HG03457 (cell line): Measurements from ENCODE around the gene VPS13A.

ENCODE experiments used
- ATAC-seq: cut with Tn5 transposase; IDR thresholded peaks from one replicate; pipeline ENCODE4 v1.9.1; 2021; ENCODE audit warnings: moderate number of reproducible peaks; ENCODE audit not compliant: unreplicated experiment

Gene VPS13A

DNA sequence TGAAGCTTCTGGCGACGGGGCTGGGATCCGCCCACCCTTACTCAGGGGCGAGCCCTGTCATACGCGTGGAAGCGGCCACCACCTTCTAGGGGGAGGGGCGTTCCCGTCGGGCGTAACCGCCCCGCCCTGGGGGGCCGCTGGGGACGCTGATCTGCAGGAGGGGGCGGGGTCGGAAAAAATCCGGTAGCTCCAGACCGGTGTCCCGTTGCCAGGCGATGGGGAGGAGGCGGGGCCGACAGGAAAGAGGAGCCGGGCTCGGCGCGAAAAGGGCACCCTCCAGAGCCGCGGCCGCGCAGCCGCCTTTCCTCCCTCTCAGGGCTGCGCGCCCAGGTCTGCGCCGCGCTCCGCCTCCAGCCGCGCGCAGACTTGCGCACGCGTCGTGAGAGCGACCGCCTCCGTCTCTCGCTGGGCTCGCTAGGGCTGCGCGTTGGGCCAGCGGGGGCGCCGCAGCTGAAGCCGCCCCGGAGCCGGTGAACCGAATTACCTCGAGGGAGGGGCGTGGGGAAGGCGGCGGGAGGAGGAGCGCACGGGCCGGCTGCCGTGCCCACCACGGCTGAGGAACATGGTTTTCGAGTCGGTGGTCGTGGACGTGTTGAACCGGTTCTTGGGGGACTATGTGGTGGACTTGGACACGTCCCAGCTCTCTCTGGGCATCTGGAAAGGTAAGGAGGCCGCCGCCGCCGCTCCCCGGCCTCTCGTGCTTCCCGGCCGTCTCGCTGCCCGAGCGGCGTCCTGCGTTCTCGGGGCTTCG is at the start of gene VPS13A:
Gene VPS13A, plus strand, starts transcription at position 392 of the 751 bp plus-strand sequence. Its CDS starts 171 bp downstream, at position 563.
- ATAC-seq: peak; percentile 83

DNA sequence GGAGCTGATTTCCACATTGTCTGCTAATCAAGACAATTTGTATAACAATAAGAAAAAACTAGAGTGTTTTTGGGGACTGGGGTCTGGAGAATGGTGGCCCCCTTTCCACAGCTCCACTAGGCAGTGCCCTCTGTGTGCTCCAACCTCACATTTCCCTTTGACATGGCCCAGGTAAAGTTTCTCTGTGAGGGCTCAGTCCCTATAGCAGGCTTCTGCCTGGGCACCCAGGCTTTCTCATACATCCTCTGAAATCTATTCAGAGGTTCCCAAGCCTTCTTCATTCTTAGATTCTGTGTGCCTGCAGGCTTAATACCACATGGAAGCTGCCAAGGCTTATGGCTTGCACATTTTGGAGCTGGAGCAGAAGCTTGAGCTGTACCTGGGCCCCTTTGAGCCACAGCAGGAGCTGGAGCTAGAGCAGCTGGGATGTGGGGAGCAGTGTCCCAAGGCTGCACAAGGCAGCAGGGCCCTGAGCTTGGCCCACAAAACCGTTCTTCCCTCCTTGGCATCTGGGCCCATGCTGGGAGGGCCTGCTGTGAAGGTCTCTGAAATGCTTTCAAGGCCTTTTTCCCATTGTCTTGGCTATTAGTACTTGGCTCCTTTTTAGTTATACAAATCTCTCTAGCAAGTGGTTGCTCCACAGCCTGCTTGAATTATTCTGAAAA is 49.1 kb upstream of the VPS13A start:
- no peak for ATAC-seq

GRCh38 chr9:77131399-77131798 is 45.9 kb upstream of the VPS13A start:
- no peak for ATAC-seq

GRCh38 chr9:77133011-77133410 is 44.3 kb upstream of the VPS13A start:
- no peak for ATAC-seq

- ATAC-seq: no peak
Observed at GRCh38 chr9:77142366-77142765, 35.0 kb upstream of the VPS13A start.

- no peak for ATAC-seq
Observed at GRCh38 chr9:77149879-77150278, 27.5 kb upstream of the VPS13A start.

DNA sequence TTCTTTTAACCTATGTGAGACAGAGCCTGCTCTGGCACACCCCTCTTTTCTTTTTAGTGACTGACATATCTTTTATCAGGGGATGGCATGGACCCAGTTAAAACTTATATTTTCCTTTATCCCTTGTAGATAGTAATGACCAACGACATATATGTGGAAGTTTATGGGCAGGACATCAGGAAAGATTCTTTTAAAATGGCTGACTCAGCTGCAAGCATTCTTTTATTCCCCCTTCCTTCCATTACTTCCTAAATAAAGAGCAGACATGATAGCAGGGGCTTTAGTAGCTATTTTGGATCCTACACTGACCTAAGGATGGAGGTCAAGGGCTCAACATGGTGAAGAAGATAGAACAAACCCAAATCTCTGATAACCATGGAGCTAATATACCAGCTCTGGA is 25.0 kb upstream of the VPS13A start:
- no peak for ATAC-seq

GRCh38 chr9:77156646-77157371 is 20.5 kb upstream of the VPS13A start:
- no peak for ATAC-seq

GRCh38 chr9:77158772-77159513 is 18.4 kb upstream of the VPS13A start:
- ATAC-seq: no peak

- ATAC-seq: no peak
Observed at GRCh38 chr9:77161191-77161590, 16.1 kb upstream of the VPS13A start.

GRCh38 chr9:77161966-77162365 is 15.4 kb upstream of the VPS13A start:
- no peak for ATAC-seq

DNA sequence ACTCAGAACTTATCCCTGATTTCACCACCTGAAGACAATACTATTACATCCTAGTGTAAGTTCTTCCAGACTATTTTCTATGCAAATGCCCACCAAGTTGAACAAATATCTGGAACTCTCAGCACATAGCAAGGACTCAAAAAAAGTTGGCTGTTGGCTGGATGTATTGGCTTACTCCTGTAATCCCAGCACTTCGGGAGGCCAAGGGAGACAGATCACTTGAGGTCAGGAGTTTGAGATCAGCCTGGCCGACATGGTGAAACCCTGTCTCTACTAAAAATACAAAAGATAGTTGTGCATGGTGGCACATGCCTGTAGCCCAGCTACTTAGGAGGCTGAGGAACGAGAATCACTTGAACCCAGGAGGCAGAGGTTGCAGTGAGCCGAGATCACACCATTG is 15.0 kb upstream of the VPS13A start:
- no peak for ATAC-seq

DNA sequence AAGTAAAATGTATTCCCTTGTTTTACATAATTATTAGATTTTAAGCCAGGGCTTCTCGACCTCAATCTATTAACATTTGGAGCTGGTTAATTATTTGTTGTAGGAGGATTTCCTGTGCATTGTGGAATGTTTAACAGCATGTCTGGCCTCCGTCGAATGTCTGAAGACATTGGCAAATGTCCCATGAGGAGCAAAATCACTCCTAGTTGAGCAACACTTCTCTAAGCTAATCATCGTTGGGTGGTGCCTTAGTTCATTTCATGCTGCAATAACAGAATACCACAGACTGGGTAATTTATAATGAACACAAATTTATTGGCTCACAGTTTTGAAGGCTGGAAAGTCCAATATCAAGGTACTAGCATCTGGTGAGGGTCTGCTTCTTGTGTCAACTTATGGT is 13.4 kb upstream of the VPS13A start:
- no peak for ATAC-seq

DNA sequence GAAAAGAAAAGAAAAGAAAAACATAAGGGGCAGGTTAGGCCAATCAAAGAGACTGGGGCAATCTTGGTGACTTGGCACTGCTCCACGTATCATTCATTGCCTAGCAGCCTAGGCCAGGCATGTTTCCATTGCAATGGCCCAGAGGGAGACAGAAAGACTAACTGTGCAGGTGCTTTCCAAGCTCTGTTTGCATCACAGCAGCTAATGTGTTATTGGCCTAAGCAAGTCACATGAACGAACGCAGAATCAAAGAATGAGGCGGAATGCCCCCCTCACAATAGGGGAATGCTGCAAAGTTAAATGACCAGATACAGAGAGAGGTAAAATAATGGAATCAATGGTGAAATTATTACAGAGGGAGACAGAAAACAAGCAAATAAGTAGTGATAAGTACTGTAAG is 11.1 kb upstream of the VPS13A start:
- ATAC-seq: no peak

- no peak for ATAC-seq
Observed at GRCh38 chr9:77170991-77171699, 6.2 kb upstream of the VPS13A start.

DNA sequence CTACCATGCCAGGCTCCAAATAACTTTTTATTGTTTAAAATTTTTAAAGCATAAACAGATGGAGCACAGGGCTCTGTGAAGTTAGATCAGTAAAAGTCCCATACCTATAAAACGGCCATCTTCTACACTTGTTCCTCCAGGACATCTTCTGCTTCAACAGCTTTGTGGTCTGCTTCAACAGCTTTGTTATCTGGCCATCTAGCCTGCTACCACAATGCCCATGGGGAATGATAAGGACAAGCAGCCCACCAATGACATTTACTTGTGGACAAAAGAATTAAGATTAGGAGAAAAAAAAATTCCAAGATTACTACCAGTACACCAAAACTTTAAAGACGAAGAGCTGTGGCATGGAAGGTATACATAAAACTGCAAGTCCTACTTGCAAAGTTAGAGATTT is 2.2 kb upstream of the VPS13A start:
- ATAC-seq: no peak

DNA sequence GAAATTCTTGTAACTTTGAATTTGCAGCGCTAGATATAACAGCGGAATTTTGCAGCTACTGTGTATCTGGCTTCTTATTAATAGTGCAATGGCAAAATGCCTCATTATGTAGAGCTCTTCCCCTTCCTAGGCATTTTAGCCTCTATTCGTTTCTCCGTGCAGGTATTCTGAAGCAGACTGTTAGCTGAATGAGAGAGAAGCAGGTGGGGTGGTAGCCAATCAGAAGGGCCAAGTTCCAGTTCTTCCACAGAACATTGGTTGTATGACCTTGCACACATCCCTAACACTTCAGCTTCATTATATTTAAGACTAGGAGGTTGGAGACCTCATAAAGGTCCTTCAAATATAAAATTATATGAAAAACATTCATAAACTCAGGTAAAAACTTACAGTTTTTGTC is 1.2 kb upstream of the VPS13A start:
- ATAC-seq: no peak

- no peak for ATAC-seq
Observed at GRCh38 chr9:77176686-77177142, 620 bp upstream of the VPS13A start.

- ATAC-seq: peak; percentile 4
Observed at GRCh38 chr9:77177894-77178794, 810 bp downstream of the VPS13A start.
